ENCODE measurements around the gene GDF7. TPM values are rescaled to one million over a fixed set of nuclear protein-coding genes. Genes with fewer than 3 reads are reported as not detected.

The GDF7 gene
- polyA plus RNA-seq, 3 donors = not detected

DNA sequence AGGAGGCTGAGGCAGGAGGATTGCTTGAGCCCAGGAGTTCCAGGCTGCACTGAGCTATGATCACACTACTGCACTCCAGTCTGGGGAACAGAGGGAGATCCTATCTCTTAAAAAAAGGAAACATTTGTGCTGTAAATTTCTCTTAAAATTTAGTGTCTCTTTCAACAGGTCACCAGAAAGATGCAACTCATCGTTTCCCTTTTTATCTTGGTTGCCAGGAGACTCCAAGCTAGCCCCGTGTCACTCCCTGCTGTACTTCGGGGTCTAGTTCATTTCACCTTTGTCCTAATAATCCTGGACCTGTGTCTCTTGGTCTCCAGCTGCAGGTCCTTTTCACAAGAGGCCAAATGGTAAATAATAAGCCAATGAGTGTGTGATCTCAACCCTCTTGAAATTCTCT lies 23.1 kb upstream of the GDF7 start:
- H3K79me2 ChIP-seq (ENCODE audit: insufficient read depth, low read length) = peaks cover 28% of the 10 kb centered on the region
- peaks cover 76 to 83% of the 10 kb centered on the region in 2 donors for H3K36me3 Mint-ChIP-seq
- H3K4me3 ChIP-seq (replicated peaks in 1 of 3; ENCODE audit: low read depth in 2 of 3, low read length in 3 of 3) = no peak overlapping the region
- no peak overlapping the region for H3K4me3 Mint-ChIP-seq
- peaks cover 70 to 89% of the 10 kb centered on the region in 2 donors for H3K36me3 ChIP-seq (replicated peaks in 1 of 2; ENCODE audit: control insufficient read depth in 1 of 2, insufficient read depth in 2 of 2, low read length in 2 of 2)
- peaks cover 2 to 5% of the 10 kb centered on the region in 2 donors for H3K4me1 ChIP-seq (ENCODE audit: control insufficient read depth in 1 of 2, insufficient read depth in 2 of 2, low read length in 2 of 2)
- no peak overlapping the region for H2AFZ ChIP-seq (ENCODE audit: insufficient read depth, low read depth, low read length, poor library complexity, severe bottlenecking)
- peaks cover 91% of the 10 kb centered on the region for H4K20me1 ChIP-seq (ENCODE audit: insufficient read depth, low read length)
- H3K9me3 ChIP-seq (replicated peaks in 1 of 2; ENCODE audit: control insufficient read depth in 1 of 2, insufficient read depth in 1 of 2, low read length in 2 of 2) = no peaks in the 10 kb centered on the region
- H3K27me3 Mint-ChIP-seq (ENCODE audit: low read depth in 3 of 3) = peaks cover 0 to 5% (median 2%) of the 10 kb centered on the region in 3 donors
- intact Hi-C loops (cut with micrococcal nuclease) = loop anchor here (5.0 to 10.0 kb wide), 3 partner anchors 192 to 759 kb away; no protein-coding TSS in a partner anchor
- H3K9ac ChIP-seq (ENCODE audit: insufficient read depth, low read length, poor library complexity, severe bottlenecking) = no peak overlapping the region
- TF ChIP-seq, protein P1, sequence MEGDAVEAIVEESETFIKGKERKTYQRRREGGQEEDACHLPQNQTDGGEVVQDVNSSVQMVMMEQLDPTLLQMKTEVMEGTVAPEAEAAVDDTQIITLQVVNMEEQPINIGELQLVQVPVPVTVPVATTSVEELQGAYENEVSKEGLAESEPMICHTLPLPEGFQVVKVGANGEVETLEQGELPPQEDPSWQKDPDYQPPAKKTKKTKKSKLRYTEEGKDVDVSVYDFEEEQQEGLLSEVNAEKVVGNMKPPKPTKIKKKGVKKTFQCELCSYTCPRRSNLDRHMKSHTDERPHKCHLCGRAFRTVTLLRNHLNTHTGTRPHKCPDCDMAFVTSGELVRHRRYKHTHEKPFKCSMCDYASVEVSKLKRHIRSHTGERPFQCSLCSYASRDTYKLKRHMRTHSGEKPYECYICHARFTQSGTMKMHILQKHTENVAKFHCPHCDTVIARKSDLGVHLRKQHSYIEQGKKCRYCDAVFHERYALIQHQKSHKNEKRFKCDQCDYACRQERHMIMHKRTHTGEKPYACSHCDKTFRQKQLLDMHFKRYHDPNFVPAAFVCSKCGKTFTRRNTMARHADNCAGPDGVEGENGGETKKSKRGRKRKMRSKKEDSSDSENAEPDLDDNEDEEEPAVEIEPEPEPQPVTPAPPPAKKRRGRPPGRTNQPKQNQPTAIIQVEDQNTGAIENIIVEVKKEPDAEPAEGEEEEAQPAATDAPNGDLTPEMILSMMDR (IDR thresholded peaks at IDR 0.05) = no peak
- 57% methylated on average over 1 of the region's 3 CpGs for WGBS (ENCODE audit: insufficient coverage)
- H3K27ac Mint-ChIP-seq = peak overlapping the region in 5 of 7 donors; percentile 15 to 83 (median 62)
- DNase-seq = no peak
- H3K27me3 ChIP-seq (ENCODE audit: control insufficient read depth in 2 of 2, insufficient read depth in 2 of 2, low read length in 2 of 2) = no peaks in the 10 kb centered on the region
- no peak overlapping the region for H3K4me2 ChIP-seq (replicated peaks; ENCODE audit: extremely low read depth, low read length, poor library complexity, severe bottlenecking)
- H3K27ac ChIP-seq (ENCODE audit: low read depth in 1 of 2, low read length in 2 of 2) = no peak overlapping the region
- peaks cover 27% of the 10 kb centered on the region for H3K4me1 Mint-ChIP-seq
- peaks cover 0 to 2% (median 0%) of the 10 kb centered on the region in 7 donors for H3K9me3 Mint-ChIP-seq

DNA sequence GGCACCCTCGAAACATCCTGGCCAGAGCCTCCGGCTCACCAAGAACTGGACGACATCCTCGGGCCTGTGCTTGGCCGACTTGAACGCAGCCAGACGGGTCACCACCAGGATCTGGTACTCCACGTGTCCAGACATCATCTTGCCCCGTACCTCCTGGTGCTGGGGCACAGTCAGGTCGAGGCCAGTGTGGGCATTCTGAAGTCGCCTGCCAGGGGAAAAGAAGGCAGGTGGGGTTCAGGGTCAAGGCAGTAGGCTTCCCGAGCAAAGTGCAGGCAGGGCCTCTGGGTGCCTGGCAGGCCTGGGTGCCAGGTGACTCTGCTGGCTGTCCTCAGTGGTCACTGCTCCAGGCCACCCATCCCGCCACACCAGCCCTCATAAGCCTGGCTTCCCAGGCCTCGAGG lies 21.6 kb upstream of the GDF7 start:
- H3K4me3 Mint-ChIP-seq = no peak overlapping the region
- intact Hi-C loops (cut with micrococcal nuclease) = loop anchor here in 1 of 2 donors (10.0 kb wide), 1 partner anchor 760 kb away; no protein-coding TSS in a partner anchor
- H3K79me2 ChIP-seq (ENCODE audit: insufficient read depth, low read length) = peaks cover 43% of the 10 kb centered on the region
- no peaks in the 10 kb centered on the region for H3K27me3 ChIP-seq (ENCODE audit: control insufficient read depth in 2 of 2, insufficient read depth in 2 of 2, low read length in 2 of 2)
- H3K27ac ChIP-seq (ENCODE audit: low read depth in 1 of 2, low read length in 2 of 2) = no peak overlapping the region
- no peaks in the 10 kb centered on the region for H3K9me3 ChIP-seq (replicated peaks in 1 of 2; ENCODE audit: control insufficient read depth in 1 of 2, insufficient read depth in 1 of 2, low read length in 2 of 2)
- H4K20me1 ChIP-seq (ENCODE audit: insufficient read depth, low read length) = peaks cover 89% of the 10 kb centered on the region
- 94% methylated on average over 11 of the region's 14 CpGs for WGBS (ENCODE audit: insufficient coverage)
- H3K4me1 Mint-ChIP-seq = peaks cover 41% of the 10 kb centered on the region
- H3K4me1 ChIP-seq (ENCODE audit: control insufficient read depth in 1 of 2, insufficient read depth in 2 of 2, low read length in 2 of 2) = peaks cover 16 to 20% of the 10 kb centered on the region in 2 donors
- peak overlapping the region in 1 of 7 donors; percentile 13 for H3K27ac Mint-ChIP-seq
- H3K36me3 Mint-ChIP-seq = peaks cover 70% of the 10 kb centered on the region in 2 donors
- H3K4me3 ChIP-seq (replicated peaks in 1 of 3; ENCODE audit: low read depth in 2 of 3, low read length in 3 of 3) = no peak overlapping the region
- no peak overlapping the region for H3K4me2 ChIP-seq (replicated peaks; ENCODE audit: extremely low read depth, low read length, poor library complexity, severe bottlenecking)
- DNase-seq = no peak
- peaks cover 55 to 74% of the 10 kb centered on the region in 2 donors for H3K36me3 ChIP-seq (replicated peaks in 1 of 2; ENCODE audit: control insufficient read depth in 1 of 2, insufficient read depth in 2 of 2, low read length in 2 of 2)
- H2AFZ ChIP-seq (ENCODE audit: insufficient read depth, low read depth, low read length, poor library complexity, severe bottlenecking) = no peak overlapping the region
- peaks cover 0 to 2% (median 0%) of the 10 kb centered on the region in 7 donors for H3K9me3 Mint-ChIP-seq
- H3K9ac ChIP-seq (ENCODE audit: insufficient read depth, low read length, poor library complexity, severe bottlenecking) = no peak overlapping the region
- TF ChIP-seq, protein P1 (IDR thresholded peaks at IDR 0.05) = no peak
- H3K27me3 Mint-ChIP-seq (ENCODE audit: low read depth in 3 of 3) = peaks cover 0 to 5% (median 2%) of the 10 kb centered on the region in 3 donors

Data from CD14-positive monocyte (primary cell).